HEK293T (cell line): Measurements from ENCODE around the gene SMC1B.

Source experiments
- BHLHE40 ChIP-seq: fragments of 450-650 bp; IDR thresholded peaks from 2 replicates; pipeline ENCODE4 v1.6.1; 2016; ENCODE audit warnings: mild to moderate bottlenecking, moderate library complexity, borderline replicate concordance
- CTBP1 ChIP-seq: fragments of 450-650 bp; IDR thresholded peaks from 2 replicates; pipeline ENCODE4 v1.6.1; 2016; ENCODE audit warnings: borderline replicate concordance
- ELF4 ChIP-seq: fragments of 450-650 bp; IDR thresholded peaks from 2 replicates; pipeline ENCODE4 v1.6.1; 2017; ENCODE audit warnings: antibody characterized with exemption
- FOXA1 ChIP-seq: fragments of 450-650 bp; IDR thresholded peaks from 2 replicates; pipeline ENCODE4 v1.6.1; 2016; ENCODE audit warnings: mild to moderate bottlenecking
- FOXK2 ChIP-seq: fragments of 450-650 bp; IDR thresholded peaks from 2 replicates; pipeline ENCODE4 v1.6.1; 2016; ENCODE audit warnings: mild to moderate bottlenecking
- FOXM1 ChIP-seq: fragments of 450-650 bp; IDR thresholded peaks from 2 replicates; pipeline ENCODE4 v1.6.1; 2017; ENCODE audit warnings: mild to moderate bottlenecking, borderline replicate concordance
- HDGF ChIP-seq: fragments of 450-650 bp; IDR thresholded peaks from 2 replicates; pipeline ENCODE4 v1.6.1; 2017; ENCODE audit warnings: antibody characterized with exemption, borderline replicate concordance
- L3MBTL2 ChIP-seq: fragments of 450-650 bp; conservative IDR thresholded peaks from 2 replicates; pipeline ENCODE4 v1.6.1; 2016; ENCODE audit warnings: mild to moderate bottlenecking
- NFRKB ChIP-seq: fragments of 450-650 bp; IDR thresholded peaks from 2 replicates; pipeline ENCODE4 v1.6.1; 2016; ENCODE audit warnings: mild to moderate bottlenecking, moderate library complexity
- TARDBP ChIP-seq: fragments of 450-650 bp; IDR thresholded peaks from 2 replicates; pipeline ENCODE4 v1.6.1; 2016

DNA sequence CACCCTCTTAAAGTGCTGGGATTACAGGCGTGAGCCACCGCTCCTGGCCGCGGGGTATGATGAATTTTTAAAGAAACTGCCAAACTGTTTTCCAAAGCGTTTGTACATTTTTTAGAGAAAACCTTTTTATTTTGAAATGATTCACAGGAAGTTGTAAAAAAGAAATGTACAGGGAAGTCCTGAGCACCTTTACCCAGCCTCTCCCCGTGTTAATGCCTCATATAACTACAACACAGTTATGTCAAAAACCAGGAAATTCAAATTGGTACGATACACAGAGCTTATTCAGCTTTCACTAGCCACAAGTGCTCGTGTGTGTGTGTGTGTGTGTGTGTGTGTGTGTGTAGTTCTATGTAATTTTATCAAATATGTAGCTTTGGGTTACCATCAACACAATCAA, 110.6 kb downstream of the SMC1B start:
- TF ChIP-seq BHLHE40 (no peak), NFRKB (no peak), FOXM1 (no peak), FOXA1 (no peak), TARDBP (no peak), HDGF (no peak), CTBP1 (no peak), FOXK2 (no peak), ELF4 (no peak), L3MBTL2 (no peak)
